Upper lobe of left lung (tissue), 4 donors: ENCODE measurements around the gene UBE2L3.

ENCODE experiments used
- CTCF ChIP-seq, 6 experiments: fragments of 450-650 bp in 4 of 6; fragments of 200-600 bp in 2 of 6; sonication (generic) in 2 of 6; IDR thresholded peaks; one replicate each; pipeline ENCODE4 v1.5.1; 2016 to 2019; ENCODE audit warnings: antibody characterized with exemption in 6 of 6
- POLR2A ChIP-seq, 4 donors: fragments of 450-650 bp; IDR thresholded peaks; one replicate each; pipeline ENCODE4 v1.5.1; 2016 to 2017; ENCODE audit warnings: antibody characterized with exemption in 4 of 4, mild to moderate bottlenecking in 2 of 4
- POLR2AphosphoS5 ChIP-seq, 2 donors: sonication (generic); formaldehyde crosslinking; IDR thresholded peaks; one replicate each; pipeline ENCODE4 v1.5.1; 2017; ENCODE audit warnings: antibody characterized with exemption in 2 of 2

GRCh38 chr22:21636629-21637218 lies 69.2 kb downstream of the UBE2L3 start:
- TF ChIP-seq CTCF (IDR thresholded peaks at IDR 0.05) (no peak), POLR2A (IDR thresholded peaks at IDR 0.05) (no peak), POLR2AphosphoS5 (IDR thresholded peaks at IDR 0.05) (no peak)
